DND-41 (cell line): ENCODE results near the gene SELENOI.

Source experiments
- EZH2 ChIP-seq: IDR thresholded peaks from 3 replicates; pipeline ENCODE4 v1.6.1; 2012; ENCODE audit warnings: borderline replicate concordance, low read depth, mild to moderate bottlenecking, moderate library complexity, low read length, inconsistent platforms; ENCODE audit not compliant: severe bottlenecking
- TF ChIP-seq, protein P1 (sequence below): IDR thresholded peaks from 2 replicates; pipeline ENCODE4 v1.5.1; 2012; ENCODE audit warnings: borderline replicate concordance, low read length, moderate library complexity, mild to moderate bottlenecking; ENCODE audit not compliant: poor library complexity, severe bottlenecking; ENCODE audit errors: extremely low read depth

GRCh38 chr2:26376799-26377198 lies 30.9 kb downstream of the SELENOI start:
- TF ChIP-seq, protein P1, sequence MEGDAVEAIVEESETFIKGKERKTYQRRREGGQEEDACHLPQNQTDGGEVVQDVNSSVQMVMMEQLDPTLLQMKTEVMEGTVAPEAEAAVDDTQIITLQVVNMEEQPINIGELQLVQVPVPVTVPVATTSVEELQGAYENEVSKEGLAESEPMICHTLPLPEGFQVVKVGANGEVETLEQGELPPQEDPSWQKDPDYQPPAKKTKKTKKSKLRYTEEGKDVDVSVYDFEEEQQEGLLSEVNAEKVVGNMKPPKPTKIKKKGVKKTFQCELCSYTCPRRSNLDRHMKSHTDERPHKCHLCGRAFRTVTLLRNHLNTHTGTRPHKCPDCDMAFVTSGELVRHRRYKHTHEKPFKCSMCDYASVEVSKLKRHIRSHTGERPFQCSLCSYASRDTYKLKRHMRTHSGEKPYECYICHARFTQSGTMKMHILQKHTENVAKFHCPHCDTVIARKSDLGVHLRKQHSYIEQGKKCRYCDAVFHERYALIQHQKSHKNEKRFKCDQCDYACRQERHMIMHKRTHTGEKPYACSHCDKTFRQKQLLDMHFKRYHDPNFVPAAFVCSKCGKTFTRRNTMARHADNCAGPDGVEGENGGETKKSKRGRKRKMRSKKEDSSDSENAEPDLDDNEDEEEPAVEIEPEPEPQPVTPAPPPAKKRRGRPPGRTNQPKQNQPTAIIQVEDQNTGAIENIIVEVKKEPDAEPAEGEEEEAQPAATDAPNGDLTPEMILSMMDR = no peak
- no peak for TF ChIP-seq EZH2
